Measurements from ENCODE around the gene STK35. TPM values are rescaled to one million over a fixed set of nuclear protein-coding genes. Genes with fewer than 3 reads are reported as not detected.
A peak's percentile ranks its signal among the peaks of the same experiment; 100 is the strongest.

The STK35 gene
- total and polyA plus RNA-seq, 2 of the 13 experiments (the other 11 are each of a cell fraction or from before 2014, with no cell fraction given): 27.4 to 29.8 TPM

GRCh38 chr20:2102585-2103460, 1.2 kb downstream of the STK35 start (continued):
- TF ChIP-seq, protein P1, sequence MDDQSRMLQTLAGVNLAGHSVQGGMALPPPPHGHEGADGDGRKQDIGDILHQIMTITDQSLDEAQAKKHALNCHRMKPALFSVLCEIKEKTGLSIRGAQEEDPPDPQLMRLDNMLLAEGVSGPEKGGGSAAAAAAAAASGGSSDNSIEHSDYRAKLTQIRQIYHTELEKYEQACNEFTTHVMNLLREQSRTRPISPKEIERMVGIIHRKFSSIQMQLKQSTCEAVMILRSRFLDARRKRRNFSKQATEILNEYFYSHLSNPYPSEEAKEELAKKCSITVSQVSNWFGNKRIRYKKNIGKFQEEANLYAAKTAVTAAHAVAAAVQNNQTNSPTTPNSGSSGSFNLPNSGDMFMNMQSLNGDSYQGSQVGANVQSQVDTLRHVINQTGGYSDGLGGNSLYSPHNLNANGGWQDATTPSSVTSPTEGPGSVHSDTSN (CRISPR knock-in tag; IDR thresholded peaks at IDR 0.05; ENCODE audit: borderline replicate concordance): peak; percentile 87; the same call in 1 of the 2 replicates
- no peak for TF ChIP-seq ZNF562 (CRISPR knock-in tag; IDR thresholded peaks at IDR 0.05; ENCODE audit: borderline replicate concordance)
- TF ChIP-seq ZSCAN25 (CRISPR knock-in tag; IDR thresholded peaks at IDR 0.05): peak; percentile 16
- 0 out of 2 replicates have a peak, but pooled peaks have one; percentile 91 for TF ChIP-seq ZNF660 (CRISPR knock-in tag; IDR thresholded peaks at IDR 0.05; ENCODE audit: borderline replicate concordance, low read depth)
- peak; percentile 19 for TF ChIP-seq NFKB2 (CRISPR knock-in tag; IDR thresholded peaks at IDR 0.05; ENCODE audit: borderline replicate concordance)
- TF ChIP-seq NFYB (CRISPR knock-in tag; IDR thresholded peaks at IDR 0.05): peak; percentile 12; the same call in 1 of the 2 replicates
- TF ChIP-seq, protein P2, sequence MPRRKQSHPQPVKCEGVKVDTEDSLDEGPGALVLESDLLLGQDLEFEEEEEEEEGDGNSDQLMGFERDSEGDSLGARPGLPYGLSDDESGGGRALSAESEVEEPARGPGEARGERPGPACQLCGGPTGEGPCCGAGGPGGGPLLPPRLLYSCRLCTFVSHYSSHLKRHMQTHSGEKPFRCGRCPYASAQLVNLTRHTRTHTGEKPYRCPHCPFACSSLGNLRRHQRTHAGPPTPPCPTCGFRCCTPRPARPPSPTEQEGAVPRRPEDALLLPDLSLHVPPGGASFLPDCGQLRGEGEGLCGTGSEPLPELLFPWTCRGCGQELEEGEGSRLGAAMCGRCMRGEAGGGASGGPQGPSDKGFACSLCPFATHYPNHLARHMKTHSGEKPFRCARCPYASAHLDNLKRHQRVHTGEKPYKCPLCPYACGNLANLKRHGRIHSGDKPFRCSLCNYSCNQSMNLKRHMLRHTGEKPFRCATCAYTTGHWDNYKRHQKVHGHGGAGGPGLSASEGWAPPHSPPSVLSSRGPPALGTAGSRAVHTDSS (CRISPR knock-in tag; conservative IDR thresholded peaks at IDR 0.05): no peak; the same call in 1 of the 2 replicates
- peak; percentile 28; the same call in 1 of the 2 replicates for TF ChIP-seq STAT5B (CRISPR knock-in tag; IDR thresholded peaks at IDR 0.05)
- TF ChIP-seq TBX2 (CRISPR knock-in tag; IDR thresholded peaks at IDR 0.05; ENCODE audit: borderline replicate concordance): peak; percentile 45; the same call in 1 of the 2 replicates
- TF ChIP-seq FLYWCH1 (CRISPR knock-in tag; IDR thresholded peaks at IDR 0.05): peak; percentile 93; the same call in 1 of the 2 replicates
- TF ChIP-seq RORA (CRISPR knock-in tag; IDR thresholded peaks at IDR 0.05): no peak
- no peak for TF ChIP-seq ZNF33A (CRISPR knock-in tag; IDR thresholded peaks at IDR 0.05; ENCODE audit: borderline replicate concordance)
- peak; percentile 8; the same call in 1 of the 2 replicates for TF ChIP-seq ZNF816 (CRISPR knock-in tag; IDR thresholded peaks at IDR 0.05; ENCODE audit: borderline replicate concordance)
- TF ChIP-seq SMARCC2 (IDR thresholded peaks at IDR 0.05): no peak
- TF ChIP-seq, protein P3, sequence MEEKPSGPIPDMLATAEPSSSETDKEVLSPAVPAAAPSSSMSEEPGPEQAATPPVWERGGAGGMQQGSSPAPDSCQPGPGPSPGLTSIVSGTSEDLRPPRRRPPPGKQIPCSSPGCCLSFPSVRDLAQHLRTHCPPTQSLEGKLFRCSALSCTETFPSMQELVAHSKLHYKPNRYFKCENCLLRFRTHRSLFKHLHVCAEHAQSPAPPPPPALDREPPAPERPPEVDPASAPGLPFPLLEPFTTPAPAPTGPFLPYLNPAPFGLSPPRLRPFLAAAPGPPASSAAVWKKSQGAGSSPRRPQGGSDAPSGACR (CRISPR knock-in tag; IDR thresholded peaks at IDR 0.05): no peak; the same call in 1 of the 2 replicates
- no peak; the same call in 1 of the 2 replicates for TF ChIP-seq NFAT5 (CRISPR knock-in tag; IDR thresholded peaks at IDR 0.05)
- TF ChIP-seq PHF20 (CRISPR knock-in tag; IDR thresholded peaks at IDR 0.05): no peak; the same call in 1 of the 2 replicates
- TF ChIP-seq RFX3 (CRISPR knock-in tag; IDR thresholded peaks at IDR 0.05): peak; percentile 88
- TF ChIP-seq RBFOX2 (IDR thresholded peaks at IDR 0.05; ENCODE audit: low read depth, low read length): peak; percentile 73
- no peak for TF ChIP-seq ZNF644 (CRISPR knock-in tag; IDR thresholded peaks at IDR 0.05; ENCODE audit: low read depth)

All from HepG2 (cell line).